ENCODE data around the gene CDH8.

The CDH8 gene

GRCh38 chr16:61968242-61969076 is 67.8 kb downstream of the CDH8 start:
- Histone ChIP-seq H3K4me2 (ENCODE audit: low read length) (no peak overlapping the region), H3K36me3 (ENCODE audit: control insufficient read depth, low read length) (no peaks in the 10 kb centered on the region), H3K9me2 (replicated peaks; ENCODE audit: control insufficient read depth, low read length) (no peaks in the 10 kb centered on the region), H3K4me1 (ENCODE audit: control insufficient read depth, low read length) (no peaks in the 10 kb centered on the region), H3K27ac (ENCODE audit: low read depth, low read length) (no peak overlapping the region), H3K4me3 (ENCODE audit: low read length) (no peak overlapping the region), H3K9me3 (ENCODE audit: control insufficient read depth, insufficient read depth, low read length) (no peaks in the 10 kb centered on the region), H3F3A (ENCODE audit: control insufficient read depth, insufficient read depth) (no peaks in the 10 kb centered on the region), H3K27me3 (ENCODE audit: control insufficient read depth, low read length) (no peaks in the 10 kb centered on the region), H4K20me1 (ENCODE audit: control insufficient read depth, insufficient read depth, low read depth, low read length) (no peaks in the 10 kb centered on the region), H3K79me2 (ENCODE audit: control insufficient read depth, low read length) (no peaks in the 10 kb centered on the region)
- no peak for TF ChIP-seq CTCF (IDR thresholded peaks at IDR 0.05; ENCODE audit: low read depth, low read length, poor library complexity, severe bottlenecking)
- no peak for TF ChIP-seq EZH2phosphoT487 (IDR thresholded peaks at IDR 0.05; ENCODE audit: borderline replicate concordance, low read length)

GRCh38 chr16:61957075-61957855 is 79.0 kb downstream of the CDH8 start:
- H4K20me1 ChIP-seq (ENCODE audit: control insufficient read depth, insufficient read depth, low read depth, low read length): no peaks in the 10 kb centered on the region
- H3K4me1 ChIP-seq (ENCODE audit: control insufficient read depth, low read length): no peaks in the 10 kb centered on the region
- no peaks in the 10 kb centered on the region for H3F3A ChIP-seq (ENCODE audit: control insufficient read depth, insufficient read depth)
- no peaks in the 10 kb centered on the region for H3K9me2 ChIP-seq (replicated peaks; ENCODE audit: control insufficient read depth, low read length)
- H3K4me3 ChIP-seq (ENCODE audit: low read length): no peak overlapping the region
- TF ChIP-seq CTCF (IDR thresholded peaks at IDR 0.05; ENCODE audit: low read depth, low read length, poor library complexity, severe bottlenecking) (no peak), EZH2phosphoT487 (IDR thresholded peaks at IDR 0.05; ENCODE audit: borderline replicate concordance, low read length) (no peak)
- no peaks in the 10 kb centered on the region for H3K9me3 ChIP-seq (ENCODE audit: control insufficient read depth, insufficient read depth, low read length)
- no peaks in the 10 kb centered on the region for H3K79me2 ChIP-seq (ENCODE audit: control insufficient read depth, low read length)
- no peak overlapping the region for H3K27ac ChIP-seq (ENCODE audit: low read depth, low read length)
- H3K36me3 ChIP-seq (ENCODE audit: control insufficient read depth, low read length): no peaks in the 10 kb centered on the region
- H3K4me2 ChIP-seq (ENCODE audit: low read length): no peak overlapping the region
- no peaks in the 10 kb centered on the region for H3K27me3 ChIP-seq (ENCODE audit: control insufficient read depth, low read length)

- H3K36me3 ChIP-seq (ENCODE audit: control insufficient read depth, low read length): no peaks in the 10 kb centered on the region
- no peaks in the 10 kb centered on the region for H3K9me3 ChIP-seq (ENCODE audit: control insufficient read depth, insufficient read depth, low read length)
Observed at GRCh38 chr16:61952841-61953240, 83.4 kb downstream of the CDH8 start.

More at GRCh38 chr16:61952841-61953240, 83.4 kb downstream of the CDH8 start:
- Histone ChIP-seq H3F3A (ENCODE audit: control insufficient read depth, insufficient read depth) (no peaks in the 10 kb centered on the region), H3K27ac (ENCODE audit: low read depth, low read length) (no peak overlapping the region), H3K9me2 (replicated peaks; ENCODE audit: control insufficient read depth, low read length) (no peaks in the 10 kb centered on the region), H3K4me3 (ENCODE audit: low read length) (no peak overlapping the region), H3K27me3 (ENCODE audit: control insufficient read depth, low read length) (no peaks in the 10 kb centered on the region), H3K4me2 (ENCODE audit: low read length) (no peak overlapping the region), H3K79me2 (ENCODE audit: control insufficient read depth, low read length) (no peaks in the 10 kb centered on the region), H3K4me1 (ENCODE audit: control insufficient read depth, low read length) (no peaks in the 10 kb centered on the region), H4K20me1 (ENCODE audit: control insufficient read depth, insufficient read depth, low read depth, low read length) (no peaks in the 10 kb centered on the region)
- TF ChIP-seq CTCF (IDR thresholded peaks at IDR 0.05; ENCODE audit: low read depth, low read length, poor library complexity, severe bottlenecking) (no peak), EZH2phosphoT487 (IDR thresholded peaks at IDR 0.05; ENCODE audit: borderline replicate concordance, low read length) (no peak)

Measured in DOHH2 (cell line).